HCT116 (cell line): ENCODE data around the gene AHRR. TPM values are rescaled to one million over a fixed set of nuclear protein-coding genes. Genes with fewer than 3 reads are reported as not detected.

ENCODE experiments used
- ATAC-seq: fragments of 200-7000 bp; cut with Tn5 transposase; 2 replicates; pipeline ENCODE4 v1.9.1; 2020; ENCODE audit warnings: mild to moderate bottlenecking, moderate library complexity
- BruUV-seq: library from RNA; stranded (reverse); fragments of 400-500 nt; replicated peaks from 2 replicates; lab custom pipeline; 2021; lab: Mats Ljungman, UMichigan
- CTCF ChIA-PET: fragments of 300-600 bp; sonication (Branson Sonifier 250); formaldehyde crosslinking; loops from one replicate; lab custom pipeline; 2021; ENCODE audit warnings: antibody characterized with exemption; lab: Charles Lee
- POLR2A ChIA-PET: fragments of 300-600, 350-600 bp; sonication (Branson Sonifier 250); formaldehyde crosslinking; loops from one replicate; lab custom pipeline; 2021; ENCODE audit warnings: antibody characterized with exemption; lab: Charles Lee
- RAD21 ChIA-PET, 2 experiments: fragments of 300-600 bp; sonication (Branson Sonifier 250); formaldehyde crosslinking; loops; one replicate each; lab custom pipeline; 2023; ENCODE audit warnings: low total read pairs in 2 of 2; ENCODE audit not compliant: uncharacterized antibody in 2 of 2, unreplicated experiment in 2 of 2, low non-redundant PET in 1 of 2; lab: Charles Lee
- DNase-seq: peaks from one replicate; pipeline ENCODE4 v3.0.0-alpha.2; 2010; ENCODE audit warnings: low read depth, low spot score
- H2AFZ ChIP-seq: fragments of 200-600 bp; shearing (Covaris generic), sonication (generic); 2 replicates; pipeline ENCODE4 v1.6.1; 2017; ENCODE audit warnings: low read depth, mixed run types, mixed read lengths, antibody characterized with exemption, low read length; ENCODE audit not compliant: poor library complexity, severe bottlenecking
- H3K27ac ChIP-seq: 2 replicates; pipeline ENCODE4 v1.5.1; 2012; ENCODE audit warnings: low read depth, low read length
- H3K27me3 ChIP-seq: fragments of 200-600 bp; sonication (generic); 2 replicates; pipeline ENCODE4 v1.6.1; 2016; ENCODE audit warnings: mixed run types, low read length, mixed read lengths; ENCODE audit not compliant: insufficient read depth
- H3K36me3 ChIP-seq, 2 experiments: fragments of 200-500 bp in 1 of 2; fragments of 200-600 bp in 1 of 2; sonication (Bioruptor generic) in 1 of 2; sonication (generic) in 1 of 2; 2 replicates each; pipeline versions ENCODE4 v1.5.1 to v1.6.1; 2014 to 2016; ENCODE audit warnings: low read length in 2 of 2, inconsistent platforms in 1 of 2, mixed read lengths in 1 of 2, mixed run types in 1 of 2; ENCODE audit not compliant: insufficient read depth in 2 of 2, control insufficient read depth in 1 of 2
- H3K4me1 ChIP-seq, 2 experiments: fragments of 200-600 bp in 1 of 2; sonication (generic) in 1 of 2; 2 replicates each; pipeline versions ENCODE4 v1.5.1 to v1.6.1; 2012 to 2017; ENCODE audit warnings: low read length in 2 of 2, inconsistent platforms in 1 of 2, mild to moderate bottlenecking in 1 of 2, mixed read lengths in 1 of 2, mixed run types in 1 of 2, moderate library complexity in 1 of 2; ENCODE audit not compliant: insufficient read depth in 2 of 2, control insufficient read depth in 1 of 2
- H3K4me2 ChIP-seq: fragments of 200-600 bp; sonication (generic); 2 replicates; pipeline ENCODE4 v1.6.1; 2017; ENCODE audit warnings: mixed run types, low read length, mixed read lengths
- H3K4me3 ChIP-seq, 2 experiments: fragments of 200-600 bp in 1 of 2; sonication (generic) in 1 of 2; replicated peaks in 1 of 2; 2 replicates each; pipeline ENCODE4 v1.5.1; 2011 to 2016; ENCODE audit warnings: low read length in 2 of 2, control low read depth in 1 of 2, low read depth in 1 of 2, mild to moderate bottlenecking in 1 of 2, mixed read lengths in 1 of 2, mixed run types in 1 of 2
- H3K79me2 ChIP-seq: fragments of 200-600 bp; sonication (generic); 2 replicates; pipeline ENCODE4 v1.6.1; 2017; ENCODE audit warnings: mild to moderate bottlenecking, mixed run types, low read length, moderate library complexity, mixed read lengths; ENCODE audit not compliant: insufficient read depth
- H3K9ac ChIP-seq: fragments of 200-600 bp; sonication (generic); 2 replicates; pipeline ENCODE4 v1.6.1; 2016; ENCODE audit warnings: low read length, mixed read lengths
- H3K9me2 ChIP-seq: fragments of 200-600 bp; sonication (generic), shearing (Covaris generic); 2 replicates; pipeline ENCODE4 v1.6.1; 2017; ENCODE audit warnings: mixed run types, mild to moderate bottlenecking, moderate library complexity; ENCODE audit not compliant: insufficient read depth
- H3K9me3 ChIP-seq, 2 experiments: fragments of 200-500 bp in 1 of 2; fragments of 200-600 bp in 1 of 2; sonication (Bioruptor generic) in 1 of 2; sonication (generic) in 1 of 2; 2 replicates each; pipeline ENCODE4 v1.6.1; 2014 to 2017; ENCODE audit warnings: low read length in 2 of 2, mixed read lengths in 2 of 2, inconsistent platforms in 1 of 2, low read depth in 1 of 2, mild to moderate bottlenecking in 1 of 2, mixed run types in 1 of 2, moderate library complexity in 1 of 2; ENCODE audit not compliant: control insufficient read depth in 1 of 2, insufficient read depth in 1 of 2
- H4K20me1 ChIP-seq: fragments of 200-600 bp; sonication (generic), shearing (Covaris generic); 2 replicates; pipeline ENCODE4 v1.6.1; 2017; ENCODE audit warnings: mixed run types, mild to moderate bottlenecking, moderate library complexity; ENCODE audit not compliant: insufficient read depth
- ATF3 ChIP-seq: IDR thresholded peaks from 2 replicates; pipeline ENCODE4 v1.6.1; 2012
- CEBPB ChIP-seq: IDR thresholded peaks from 2 replicates; pipeline ENCODE4 v1.6.1; 2012; ENCODE audit warnings: low read depth
- CTCF ChIP-seq, 3 experiments: fragments of 200-600 bp in 1 of 3; sonication (generic) in 1 of 3; IDR thresholded peaks in 2 of 3; conservative IDR thresholded peaks in 1 of 3; 2 replicates each; pipeline ENCODE4 v1.5.1; 2012 to 2017; ENCODE audit warnings: low read depth in 2 of 3, low read length in 2 of 3, antibody characterized with exemption in 1 of 3, borderline replicate concordance in 1 of 3, control low read depth in 1 of 3, mild to moderate bottlenecking in 1 of 3, mixed read lengths in 1 of 3, mixed run types in 1 of 3, moderate library complexity in 1 of 3; ENCODE audit not compliant: insufficient read depth in 1 of 3
- EGR1 ChIP-seq: IDR thresholded peaks from 2 replicates; pipeline ENCODE4 v1.6.1; 2012; ENCODE audit warnings: low read depth
- ELF1 ChIP-seq: IDR thresholded peaks from 2 replicates; pipeline ENCODE4 v1.6.1; 2012; ENCODE audit warnings: low read depth, borderline replicate concordance
- EZH2 ChIP-seq: fragments of 200-600 bp; sonication (generic); IDR thresholded peaks from 2 replicates; pipeline ENCODE4 v1.6.1; 2017; ENCODE audit warnings: antibody characterized with exemption, mixed run types
- FOSL1 ChIP-seq: IDR thresholded peaks from 2 replicates; pipeline ENCODE4 v1.6.1; 2012; ENCODE audit warnings: low read depth
- JUND ChIP-seq: IDR thresholded peaks from 2 replicates; pipeline ENCODE4 v1.6.1; 2012
- MAX ChIP-seq: IDR thresholded peaks from 2 replicates; pipeline ENCODE4 v1.6.1; 2012
- POLR2A ChIP-seq: IDR thresholded peaks from 2 replicates; pipeline ENCODE4 v1.7.0; 2011; ENCODE audit warnings: borderline replicate concordance; ENCODE audit not compliant: insufficient read depth, insufficient read length; ENCODE audit errors: extremely low read depth
- RAD21 ChIP-seq: IDR thresholded peaks from 2 replicates; pipeline ENCODE4 v1.6.1; 2012; ENCODE audit warnings: low read depth, mild to moderate bottlenecking
- SIN3A ChIP-seq: IDR thresholded peaks from 2 replicates; pipeline ENCODE4 v1.6.1; 2012; ENCODE audit warnings: low read depth
- SP1 ChIP-seq: IDR thresholded peaks from 2 replicates; pipeline ENCODE4 v1.6.1; 2012; ENCODE audit warnings: low read depth
- YY1 ChIP-seq: IDR thresholded peaks from 2 replicates; pipeline ENCODE4 v1.6.1; 2011; ENCODE audit warnings: low read length, low read depth, moderate library complexity, mild to moderate bottlenecking; ENCODE audit not compliant: insufficient replicate concordance; ENCODE audit errors: extremely low read depth
- ZBTB33 ChIP-seq: IDR thresholded peaks from 2 replicates; pipeline ENCODE4 v1.6.1; 2011; ENCODE audit warnings: mild to moderate bottlenecking, low read length, moderate library complexity; ENCODE audit not compliant: insufficient replicate concordance; ENCODE audit errors: extremely low read depth
- intact Hi-C: fragments of 100-400 bp; cut with micrococcal nuclease; formaldehyde crosslinking; loops from 2 replicates; pipeline ENCODE4 v1.10.0; 2022
- total RNA-seq: library from RNA; stranded (reverse); gene quantifications from one replicate; pipeline ENCODE4 v1.2.1, GENCODE V29; 2021; ENCODE audit not compliant: unreplicated experiment

The AHRR gene
- total RNA-seq, 1 experiment from 2014 or later, result 12.7 TPM

GRCh38 chr5:322942-323879, 1.7 kb downstream of the AHRR start (continued):
- TF ChIP-seq EGR1 (no peak), FOSL1 (no peak), CTCF (IDR thresholded peaks at IDR 0.05 in 2 of 3, conservative IDR thresholded peaks at IDR 0.05 in 1 of 3; ENCODE audit: borderline replicate concordance in 1 of 3, insufficient read depth in 1 of 3, low read depth in 2 of 3, low read length in 2 of 3) (no peak), ELF1 (no peak), SIN3A (no peak), SP1 (no peak)

GRCh38 chr5:324736-325612, 3.5 kb downstream of the AHRR start:
- Histone ChIP-seq H2AFZ (no peak overlapping the region), H3K9me2 (no peaks in the 10 kb centered on the region), H3K9me3 (no peaks in the 10 kb centered on the region), H3K27ac (no peak overlapping the region), H3K4me3 (no peak overlapping the region), H3K27me3 (no peaks in the 10 kb centered on the region), H3K4me2 (no peak overlapping the region), H3K4me1 (peaks cover 0 to 36% of the 10 kb centered on the region in 2 experiments; a peak in 3 of 4 replicates), H3K36me3 (no peaks in the 10 kb centered on the region), H4K20me1 (no peaks in the 10 kb centered on the region), H3K9ac (no peak overlapping the region), H3K79me2 (peaks cover 13% of the 10 kb centered on the region; the same call in 1 of the 2 replicates)
- no TSS peak for BruUV-seq
- no peak for ATAC-seq
- POLR2A ChIA-PET, result no interaction called here
- intact Hi-C loops, result no loop called here
- RAD21 ChIA-PET, result no interaction called here
- CTCF ChIA-PET, result no interaction called here
- DNase-seq, result no peak
- no peak for TF ChIP-seq CTCF (IDR thresholded peaks at IDR 0.05 in 2 of 3, conservative IDR thresholded peaks at IDR 0.05 in 1 of 3; ENCODE audit: borderline replicate concordance in 1 of 3, insufficient read depth in 1 of 3, low read depth in 2 of 3, low read length in 2 of 3)
- TF ChIP-seq MAX, result no peak
- no peak for TF ChIP-seq EZH2
- no peak for TF ChIP-seq SIN3A
- TF ChIP-seq CEBPB, result no peak
- no peak for TF ChIP-seq RAD21
- TF ChIP-seq YY1, result no peak
- TF ChIP-seq ZBTB33, result no peak
- no peak for TF ChIP-seq ATF3
- TF ChIP-seq EGR1, result no peak
- TF ChIP-seq ELF1, result no peak
- no peak for TF ChIP-seq POLR2A
- no peak for TF ChIP-seq JUND
